Measurements from ENCODE around the gene ZNRF3.

DNA sequence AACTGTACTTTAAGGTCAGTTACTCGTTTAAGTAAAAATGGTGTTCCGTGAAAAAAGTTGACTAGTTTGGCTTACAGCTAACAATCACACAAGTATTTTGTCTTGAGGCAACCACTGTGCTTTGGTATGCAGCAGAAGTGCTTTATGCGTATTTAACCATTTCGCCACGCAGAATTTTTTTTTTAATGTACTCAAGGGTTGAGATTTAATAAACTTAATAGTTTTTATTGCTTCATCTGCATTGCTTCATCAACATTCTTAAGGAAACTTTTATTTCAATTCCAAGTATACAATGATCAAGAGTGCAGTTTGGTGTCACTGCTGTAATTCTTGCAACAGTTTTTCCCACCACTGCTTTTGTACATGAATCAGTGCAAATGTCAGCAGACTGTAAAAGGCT is 66.4 kb downstream of the ZNRF3 start:
- TF ChIP-seq, protein P1, sequence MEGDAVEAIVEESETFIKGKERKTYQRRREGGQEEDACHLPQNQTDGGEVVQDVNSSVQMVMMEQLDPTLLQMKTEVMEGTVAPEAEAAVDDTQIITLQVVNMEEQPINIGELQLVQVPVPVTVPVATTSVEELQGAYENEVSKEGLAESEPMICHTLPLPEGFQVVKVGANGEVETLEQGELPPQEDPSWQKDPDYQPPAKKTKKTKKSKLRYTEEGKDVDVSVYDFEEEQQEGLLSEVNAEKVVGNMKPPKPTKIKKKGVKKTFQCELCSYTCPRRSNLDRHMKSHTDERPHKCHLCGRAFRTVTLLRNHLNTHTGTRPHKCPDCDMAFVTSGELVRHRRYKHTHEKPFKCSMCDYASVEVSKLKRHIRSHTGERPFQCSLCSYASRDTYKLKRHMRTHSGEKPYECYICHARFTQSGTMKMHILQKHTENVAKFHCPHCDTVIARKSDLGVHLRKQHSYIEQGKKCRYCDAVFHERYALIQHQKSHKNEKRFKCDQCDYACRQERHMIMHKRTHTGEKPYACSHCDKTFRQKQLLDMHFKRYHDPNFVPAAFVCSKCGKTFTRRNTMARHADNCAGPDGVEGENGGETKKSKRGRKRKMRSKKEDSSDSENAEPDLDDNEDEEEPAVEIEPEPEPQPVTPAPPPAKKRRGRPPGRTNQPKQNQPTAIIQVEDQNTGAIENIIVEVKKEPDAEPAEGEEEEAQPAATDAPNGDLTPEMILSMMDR (IDR thresholded peaks at IDR 0.05; ENCODE audit: insufficient read depth, low read depth, low read length): no peak
- TF ChIP-seq EZH2 (IDR thresholded peaks at IDR 0.05; ENCODE audit: insufficient read depth, low read length): no peak
